Lower leg skin (tissue), 4 donors: ENCODE results near the gene GAREM1. TPM values are rescaled to one million over a fixed set of nuclear protein-coding genes. Genes with fewer than 3 reads are reported as not detected.
"Not testable (repeated sequence)": the region's sequence is repeated elsewhere in the genome, so short reads cannot be mapped to it uniquely, and the experiment has no call there.

ENCODE experiments used
- DNase-seq, 2 donors: peaks; one replicate each; pipeline ENCODE4 v3.0.0-alpha.2; 2019; ENCODE audit warnings: low spot score in 2 of 2
- H3K4me3 ChIP-seq: fragments of 200-600 bp; sonication (generic); 2 replicates; pipeline ENCODE4 v1.5.1; 2017; ENCODE audit warnings: mild to moderate bottlenecking, low read depth; ENCODE audit not compliant: poor library complexity, severe bottlenecking
- CTCF ChIP-seq, 3 donors: fragments of 450-650 bp; IDR thresholded peaks; one replicate each; pipeline ENCODE4 v1.5.1; 2016; ENCODE audit warnings: antibody characterized with exemption in 3 of 3, mild to moderate bottlenecking in 3 of 3, moderate library complexity in 2 of 3
- POLR2A ChIP-seq, 2 donors: fragments of 450-650 bp; IDR thresholded peaks; one replicate each; pipeline ENCODE4 v1.6.1; 2016 to 2017; ENCODE audit warnings: antibody characterized with exemption in 2 of 2, mild to moderate bottlenecking in 1 of 2, moderate library complexity in 1 of 2
- WGBS, 2 donors: methylation state at CpG; one replicate each; pipeline ENCODE4 v1.1.5; 2018; 5-methylcytosine and 5-hydroxymethylcytosine counted together
- intact Hi-C: fragments of 100-400 bp; cut with DNase I; formaldehyde crosslinking; loops from one replicate; pipeline ENCODE4 v1.15.0; 2023; ENCODE audit warnings: low total_unique reads
- total RNA-seq, 4 donors: library from RNA; depleted of rRNA; stranded (reverse); fragments of >200 nt; gene quantifications; one replicate each; pipeline ENCODE4 v1.1.0, GENCODE V29; 2016

GAREM1 gene
- total RNA-seq, 4 donors from 2014 or later, result 41.1 to 70.9 (median 49.6) TPM

- 20 to 26% methylated on average over 1 of the region's 1 CpG for WGBS, 2 donors
- no peak for DNase-seq
- intact Hi-C loops, result no loop called here
- TF ChIP-seq CTCF (IDR thresholded peaks at IDR 0.05), result no peak
- TF ChIP-seq POLR2A (IDR thresholded peaks at IDR 0.05), result no peak
- H3K4me3 ChIP-seq, result no peak overlapping the region
Measured at GRCh38 chr18:32351032-32351431, 119.7 kb downstream of the GAREM1 start.

- intact Hi-C loops, result no loop called here
- WGBS, 2 donors, result 32 to 34% methylated on average over 4 of the region's 4 CpGs
- TF ChIP-seq POLR2A (IDR thresholded peaks at IDR 0.05) (no peak), CTCF (IDR thresholded peaks at IDR 0.05) (no peak)
- peak; percentile 58 to 86 for DNase-seq
- H3K4me3 ChIP-seq, result no peak overlapping the region
Measured at GRCh38 chr18:32349728-32350395, 120.8 kb downstream of the GAREM1 start.

- 49 to 54% methylated on average over 4 of the region's 4 CpGs for WGBS, 2 donors
- intact Hi-C loops, result no loop called here
- H3K4me3 ChIP-seq, result no peak overlapping the region
- DNase-seq, result no peak
- TF ChIP-seq POLR2A (IDR thresholded peaks at IDR 0.05), result no peak
- TF ChIP-seq CTCF (IDR thresholded peaks at IDR 0.05), result no peak
Measured at GRCh38 chr18:32346671-32347070, 124.0 kb downstream of the GAREM1 start.

- intact Hi-C loops, result no loop called here
- no peak for DNase-seq
- no peak for TF ChIP-seq CTCF (IDR thresholded peaks at IDR 0.05)
- no peak for TF ChIP-seq POLR2A (IDR thresholded peaks at IDR 0.05)
- 92 to 94% methylated on average over 3 of the region's 3 CpGs for WGBS, 2 donors
- H3K4me3 ChIP-seq, result no peak overlapping the region
Measured at GRCh38 chr18:32343634-32344033, 127.0 kb downstream of the GAREM1 start.

- DNase-seq, intact Hi-C loops: not testable (repeated sequence)
- WGBS, 2 donors, result 98 to 100% methylated on average over 3 of the region's 3 CpGs
Measured at GRCh38 chr18:32341112-32341511, 129.6 kb downstream of the GAREM1 start.

DNA sequence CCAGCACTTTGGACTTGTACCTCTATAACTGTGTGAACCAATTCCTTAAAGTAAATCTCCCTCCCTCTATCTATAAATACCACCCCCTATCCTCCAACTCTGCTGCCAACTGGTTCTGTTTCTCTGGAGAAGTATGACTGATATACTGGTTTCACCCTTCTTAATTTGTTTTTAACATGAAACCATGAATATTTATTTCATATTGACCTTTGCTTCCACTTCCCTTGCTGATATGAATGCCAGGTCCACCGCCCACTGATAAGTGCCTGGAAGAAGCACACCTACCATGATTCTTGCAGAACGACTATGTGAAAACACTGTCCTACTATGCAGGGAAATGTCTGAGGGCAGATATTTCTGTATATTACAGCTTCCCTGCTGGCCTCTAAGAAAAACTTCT, 131.6 kb downstream of the GAREM1 start:
- TF ChIP-seq POLR2A (IDR thresholded peaks at IDR 0.05) (no peak), CTCF (IDR thresholded peaks at IDR 0.05) (no peak)
- no peak overlapping the region for H3K4me3 ChIP-seq
- no peak for DNase-seq
- intact Hi-C loops, result no loop called here
- WGBS, 2 donors, result 80 to 90% methylated on average over 2 of the region's 2 CpGs

More at GRCh38 chr18:32341112-32341511, 129.6 kb downstream of the GAREM1 start:
- H3K4me3 ChIP-seq, result not testable (repeated sequence)
